ENCODE measurements around the gene CHRDL1.

CHRDL1 gene

GRCh38 chrX:110733166-110733565, 62.5 kb downstream of the CHRDL1 start:
- no peak overlapping the region for H3K4me3 ChIP-seq (ENCODE audit: low read depth, low read length)
- no peak for TF ChIP-seq CTCF (conservative IDR thresholded peaks at IDR 0.05; ENCODE audit: low read depth, low read length)
- peak; percentile 0 for DNase-seq (ENCODE audit: low read depth)

- no peak for DNase-seq (ENCODE audit: low read depth)
- TF ChIP-seq CTCF (conservative IDR thresholded peaks at IDR 0.05; ENCODE audit: low read depth, low read length) = no peak
- no peak overlapping the region for H3K4me3 ChIP-seq (ENCODE audit: low read depth, low read length)
These were observed 63.4 kb downstream of the CHRDL1 start for GRCh38 chrX:110732266-110732665.

GRCh38 chrX:110723844-110724243, 71.8 kb downstream of the CHRDL1 start:
- H3K4me3 ChIP-seq (ENCODE audit: low read depth, low read length) = no peak overlapping the region
- no peak for DNase-seq (ENCODE audit: low read depth)
- no peak for TF ChIP-seq CTCF (conservative IDR thresholded peaks at IDR 0.05; ENCODE audit: low read depth, low read length)

- H3K4me3 ChIP-seq (ENCODE audit: low read depth, low read length) = no peak overlapping the region
- TF ChIP-seq CTCF (conservative IDR thresholded peaks at IDR 0.05; ENCODE audit: low read depth, low read length) = no peak
- DNase-seq (ENCODE audit: low read depth) = no peak
These were observed 73.5 kb downstream of the CHRDL1 start for GRCh38 chrX:110722135-110722534.

GRCh38 chrX:110713666-110714065, 82.0 kb downstream of the CHRDL1 start:
- no peak overlapping the region for H3K4me3 ChIP-seq (ENCODE audit: low read depth, low read length)
- no peak for TF ChIP-seq CTCF (conservative IDR thresholded peaks at IDR 0.05; ENCODE audit: low read depth, low read length)
- DNase-seq (ENCODE audit: low read depth) = no peak

- H3K4me3 ChIP-seq (ENCODE audit: low read depth, low read length) = no peak overlapping the region
- no peak for DNase-seq (ENCODE audit: low read depth)
- TF ChIP-seq CTCF (conservative IDR thresholded peaks at IDR 0.05; ENCODE audit: low read depth, low read length) = no peak
These were observed 89.2 kb downstream of the CHRDL1 start for GRCh38 chrX:110706446-110706845.

GRCh38 chrX:110703641-110704040, 92.0 kb downstream of the CHRDL1 start:
- no peak for DNase-seq (ENCODE audit: low read depth)
- TF ChIP-seq CTCF (conservative IDR thresholded peaks at IDR 0.05; ENCODE audit: low read depth, low read length) = no peak
- no peak overlapping the region for H3K4me3 ChIP-seq (ENCODE audit: low read depth, low read length)
